Measurements from ENCODE around the gene CPSF4L. TPM values are rescaled to one million over a fixed set of nuclear protein-coding genes. Genes with fewer than 3 reads are reported as not detected.

The CPSF4L gene
- total and polyA plus RNA-seq, 5 donors from 2014 or later = not detected

DNA sequence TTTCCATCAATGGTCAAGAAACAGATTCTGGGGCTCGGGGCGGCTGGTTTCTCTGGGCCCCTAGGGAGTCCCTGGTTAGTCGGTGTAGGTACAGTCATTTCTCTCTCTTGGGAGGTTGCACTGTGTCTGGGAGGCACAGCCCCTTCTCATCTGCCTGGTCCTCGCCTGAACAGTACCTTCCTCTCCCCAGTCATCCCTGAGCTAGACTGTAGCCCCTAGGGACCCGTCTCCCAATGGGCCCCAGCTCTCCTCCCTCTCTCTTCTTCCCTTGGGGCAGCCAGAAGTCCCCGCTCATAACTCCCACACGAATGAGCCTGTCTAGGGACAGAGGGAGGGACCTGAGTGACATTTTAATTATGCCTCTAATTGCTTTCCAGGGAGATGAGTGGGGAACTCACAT lies 20.2 kb upstream of the CPSF4L start:
- H3K9me3 ChIP-seq (ENCODE audit: control insufficient read depth in 2 of 2, low read length in 2 of 2) = no peaks in the 10 kb centered on the region
- no peaks in the 10 kb centered on the region for H3K4me1 Mint-ChIP-seq
- H3K27ac ChIP-seq (ENCODE audit: insufficient read depth, low read length, poor library complexity, severe bottlenecking) = no peak overlapping the region
- peaks cover 4% of the 10 kb centered on the region for H3K27me3 Mint-ChIP-seq
- DNase-seq (no peak), ATAC-seq (ENCODE audit: low read depth in 2 of 2) (no peak)
- H3K4me3 Mint-ChIP-seq = no peak overlapping the region
- H3K4me1 ChIP-seq (ENCODE audit: control insufficient read depth, insufficient read depth, low read length, poor library complexity, severe bottlenecking) = no peaks in the 10 kb centered on the region
- H3K27ac Mint-ChIP-seq = no peak overlapping the region
- no peak overlapping the region for H3K4me3 ChIP-seq (ENCODE audit: low read depth, low read length)
- H3K36me3 Mint-ChIP-seq = no peaks in the 10 kb centered on the region
- H3K36me3 ChIP-seq (ENCODE audit: control insufficient read depth, insufficient read depth, low read length) = no peaks in the 10 kb centered on the region
- H3K27me3 ChIP-seq (ENCODE audit: control insufficient read depth, insufficient read depth, low read length) = no peaks in the 10 kb centered on the region
- peaks cover 0 to 2% (median 0%) of the 10 kb centered on the region in 7 donors for H3K9me3 Mint-ChIP-seq

DNA sequence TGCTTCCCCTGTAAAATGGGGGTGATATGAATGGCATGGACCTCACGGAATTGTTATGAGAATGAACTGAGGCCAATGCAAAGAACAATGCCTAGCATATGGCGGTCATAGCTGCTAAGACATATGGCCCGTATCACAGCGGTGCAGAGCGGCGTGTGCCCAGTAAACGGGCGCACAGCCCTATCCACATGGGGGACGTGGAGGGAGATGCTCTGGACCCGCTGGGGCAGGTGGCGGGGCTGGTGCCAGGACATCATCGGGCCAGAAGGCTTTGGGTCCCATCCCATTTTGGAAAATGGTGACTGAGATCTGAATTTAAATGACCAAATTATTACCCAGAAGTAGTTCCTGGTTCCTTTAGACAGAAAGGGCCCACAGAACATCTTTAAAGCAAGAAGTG lies 18.5 kb upstream of the CPSF4L start:
- no peaks in the 10 kb centered on the region for H3K4me1 ChIP-seq (ENCODE audit: control insufficient read depth, insufficient read depth, low read length, poor library complexity, severe bottlenecking)
- ATAC-seq (ENCODE audit: low read depth in 2 of 2) (no peak), DNase-seq (no peak)
- Mint-ChIP-seq H3K27me3 (peaks cover 15% of the 10 kb centered on the region), H3K9me3 (peaks cover 0 to 2% (median 0%) of the 10 kb centered on the region in 7 donors), H3K4me3 (no peak overlapping the region), H3K36me3 (no peaks in the 10 kb centered on the region), H3K27ac (no peak overlapping the region), H3K4me1 (no peaks in the 10 kb centered on the region)
- no peaks in the 10 kb centered on the region for H3K9me3 ChIP-seq (ENCODE audit: control insufficient read depth in 2 of 2, low read length in 2 of 2)
- H3K27me3 ChIP-seq (ENCODE audit: control insufficient read depth, insufficient read depth, low read length) = no peaks in the 10 kb centered on the region
- no peak overlapping the region for H3K4me3 ChIP-seq (ENCODE audit: low read depth, low read length)
- no peak overlapping the region for H3K27ac ChIP-seq (ENCODE audit: insufficient read depth, low read length, poor library complexity, severe bottlenecking)
- H3K36me3 ChIP-seq (ENCODE audit: control insufficient read depth, insufficient read depth, low read length) = no peaks in the 10 kb centered on the region

GRCh38 chr17:73279704-73280103 lies 18.0 kb upstream of the CPSF4L start:
- no peaks in the 10 kb centered on the region for H3K36me3 ChIP-seq (ENCODE audit: control insufficient read depth, insufficient read depth, low read length)
- H3K27me3 ChIP-seq (ENCODE audit: control insufficient read depth, insufficient read depth, low read length) = no peaks in the 10 kb centered on the region

DNA sequence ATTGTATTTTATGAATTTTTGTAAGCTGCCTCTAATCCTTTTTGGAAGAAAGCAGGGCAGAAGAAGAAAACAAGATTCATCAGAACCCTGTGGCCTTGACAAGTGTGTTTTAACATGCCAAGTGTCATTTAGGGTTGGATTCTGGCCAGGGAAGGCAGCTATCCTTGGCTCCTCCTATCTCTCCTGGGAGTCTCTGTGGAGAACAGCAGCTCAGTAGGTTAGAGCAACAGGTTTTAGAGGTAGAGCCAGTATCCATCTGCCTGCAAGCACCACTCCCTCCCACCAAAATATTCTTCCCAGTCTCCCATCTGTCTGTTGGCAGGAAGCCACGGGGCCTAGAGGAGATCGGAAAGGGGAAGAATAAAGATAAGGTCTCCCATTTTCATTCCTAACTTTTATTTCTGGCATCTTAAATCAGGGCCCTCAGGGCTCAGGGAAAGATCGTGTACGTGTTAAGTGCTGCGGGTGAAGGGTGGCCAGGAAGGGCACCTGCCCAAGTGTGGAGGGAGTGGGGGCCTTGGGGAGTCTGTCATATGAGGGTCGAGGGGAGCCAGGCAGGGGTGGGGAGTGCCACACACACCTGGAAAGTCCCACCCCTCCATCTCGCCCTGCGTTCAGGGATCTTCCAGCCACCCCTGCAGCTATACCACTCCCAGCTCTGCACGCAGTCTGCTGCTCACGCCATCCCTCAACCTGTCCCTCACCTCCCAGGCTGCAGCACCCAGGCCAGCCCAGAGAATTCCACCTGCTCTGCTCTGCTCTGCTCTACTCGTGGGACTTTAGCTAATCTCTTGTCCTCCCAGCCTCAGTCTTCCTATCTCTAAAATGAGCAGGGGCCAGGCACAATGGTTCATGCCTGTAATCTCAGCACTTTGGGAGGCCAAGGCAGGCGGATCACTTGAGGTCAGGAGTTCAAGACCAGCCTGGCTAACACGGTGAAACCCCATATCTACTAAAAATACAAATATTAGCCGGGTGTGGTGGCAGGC lies 17.1 kb upstream of the CPSF4L start:
- ATAC-seq (ENCODE audit: low read depth in 2 of 2) (no peak), DNase-seq (no peak)
- peaks cover 15% of the 10 kb centered on the region for H3K27me3 Mint-ChIP-seq
- H3K36me3 Mint-ChIP-seq = no peaks in the 10 kb centered on the region
- Histone ChIP-seq H3K4me3 (ENCODE audit: low read depth, low read length) (no peak overlapping the region), H3K4me1 (ENCODE audit: control insufficient read depth, insufficient read depth, low read length, poor library complexity, severe bottlenecking) (no peaks in the 10 kb centered on the region), H3K9me3 (ENCODE audit: control insufficient read depth in 2 of 2, low read length in 2 of 2) (no peaks in the 10 kb centered on the region), H3K36me3 (ENCODE audit: control insufficient read depth, insufficient read depth, low read length) (no peaks in the 10 kb centered on the region), H3K27me3 (ENCODE audit: control insufficient read depth, insufficient read depth, low read length) (no peaks in the 10 kb centered on the region), H3K27ac (ENCODE audit: insufficient read depth, low read length, poor library complexity, severe bottlenecking) (no peak overlapping the region)
- H3K27ac Mint-ChIP-seq = no peak overlapping the region
- peaks cover 0 to 2% (median 0%) of the 10 kb centered on the region in 7 donors for H3K9me3 Mint-ChIP-seq
- H3K4me3 Mint-ChIP-seq = no peak overlapping the region
- H3K4me1 Mint-ChIP-seq = peaks cover 0 to 3% (median 0%) of the 10 kb centered on the region in 4 donors

More at GRCh38 chr17:73279704-73280103, 18.0 kb upstream of the CPSF4L start:
- DNase-seq (no peak), ATAC-seq (ENCODE audit: low read depth in 2 of 2) (no peak)
- H3K36me3 Mint-ChIP-seq = no peaks in the 10 kb centered on the region
- H3K4me3 Mint-ChIP-seq = no peak overlapping the region
- no peaks in the 10 kb centered on the region for H3K4me1 ChIP-seq (ENCODE audit: control insufficient read depth, insufficient read depth, low read length, poor library complexity, severe bottlenecking)
- H3K9me3 ChIP-seq (ENCODE audit: control insufficient read depth in 2 of 2, low read length in 2 of 2) = no peaks in the 10 kb centered on the region
- H3K27ac ChIP-seq (ENCODE audit: insufficient read depth, low read length, poor library complexity, severe bottlenecking) = no peak overlapping the region
- H3K9me3 Mint-ChIP-seq = peaks cover 0 to 2% (median 0%) of the 10 kb centered on the region in 7 donors
- peak overlapping the region in 1 of 3 donors; percentile 32 for H3K27ac Mint-ChIP-seq
- H3K4me1 Mint-ChIP-seq = no peaks in the 10 kb centered on the region
- peaks cover 15% of the 10 kb centered on the region for H3K27me3 Mint-ChIP-seq
- H3K4me3 ChIP-seq (ENCODE audit: low read depth, low read length) = no peak overlapping the region

GRCh38 chr17:73278049-73278464 lies 16.4 kb upstream of the CPSF4L start:
- no peak for ATAC-seq (ENCODE audit: low read depth in 2 of 2)
- Histone ChIP-seq H3K4me3 (ENCODE audit: low read depth, low read length) (no peak overlapping the region), H3K4me1 (ENCODE audit: control insufficient read depth, insufficient read depth, low read length, poor library complexity, severe bottlenecking) (no peaks in the 10 kb centered on the region), H3K9me3 (ENCODE audit: control insufficient read depth in 2 of 2, low read length in 2 of 2) (no peaks in the 10 kb centered on the region), H3K27ac (ENCODE audit: insufficient read depth, low read length, poor library complexity, severe bottlenecking) (no peak overlapping the region), H3K36me3 (ENCODE audit: control insufficient read depth, insufficient read depth, low read length) (no peaks in the 10 kb centered on the region), H3K27me3 (ENCODE audit: control insufficient read depth, insufficient read depth, low read length) (no peaks in the 10 kb centered on the region)
- no peak overlapping the region for H3K27ac Mint-ChIP-seq
- H3K4me1 Mint-ChIP-seq = peaks cover 0 to 3% (median 0%) of the 10 kb centered on the region in 4 donors
- H3K36me3 Mint-ChIP-seq = no peaks in the 10 kb centered on the region
- H3K27me3 Mint-ChIP-seq = peaks cover 12% of the 10 kb centered on the region
- no peak for DNase-seq
- H3K9me3 Mint-ChIP-seq = peaks cover 0 to 2% (median 0%) of the 10 kb centered on the region in 7 donors
- H3K4me3 Mint-ChIP-seq = no peak overlapping the region

DNA sequence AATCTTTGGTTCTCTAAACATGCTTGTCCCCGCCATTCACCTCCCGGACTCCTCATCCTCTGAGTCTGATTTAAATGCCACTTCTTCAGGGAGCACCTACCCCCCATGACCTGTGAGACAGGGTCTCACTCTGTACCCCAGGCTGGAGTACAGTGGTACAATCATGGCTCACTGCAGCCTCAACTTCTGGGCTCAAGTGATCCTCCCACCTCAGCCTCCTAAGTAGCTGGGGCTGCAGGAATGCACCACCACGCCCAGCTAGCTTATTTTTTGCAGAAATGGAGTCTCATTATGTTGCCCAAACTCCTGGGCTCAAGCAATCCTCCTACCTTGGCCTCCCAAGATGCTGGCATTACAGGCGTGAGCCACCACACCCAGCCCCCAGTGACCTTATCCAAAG lies 12.8 kb upstream of the CPSF4L start:
- Histone ChIP-seq H3K4me3 (ENCODE audit: low read depth, low read length) (no peak overlapping the region), H3K4me1 (ENCODE audit: control insufficient read depth, insufficient read depth, low read length, poor library complexity, severe bottlenecking) (no peaks in the 10 kb centered on the region), H3K9me3 (ENCODE audit: control insufficient read depth in 2 of 2, low read length in 2 of 2) (no peaks in the 10 kb centered on the region), H3K27ac (ENCODE audit: insufficient read depth, low read length, poor library complexity, severe bottlenecking) (no peak overlapping the region), H3K27me3 (ENCODE audit: control insufficient read depth, insufficient read depth, low read length) (no peaks in the 10 kb centered on the region), H3K36me3 (ENCODE audit: control insufficient read depth, insufficient read depth, low read length) (no peaks in the 10 kb centered on the region)
- Mint-ChIP-seq H3K9me3 (peaks cover 0 to 2% (median 0%) of the 10 kb centered on the region in 7 donors), H3K4me1 (peaks cover 0 to 3% (median 0%) of the 10 kb centered on the region in 4 donors), H3K4me3 (no peak overlapping the region), H3K36me3 (no peaks in the 10 kb centered on the region), H3K27me3 (peaks cover 12% of the 10 kb centered on the region), H3K27ac (no peak overlapping the region)
- no peak for ATAC-seq (ENCODE audit: low read depth in 2 of 2)
- no peak for DNase-seq

DNA sequence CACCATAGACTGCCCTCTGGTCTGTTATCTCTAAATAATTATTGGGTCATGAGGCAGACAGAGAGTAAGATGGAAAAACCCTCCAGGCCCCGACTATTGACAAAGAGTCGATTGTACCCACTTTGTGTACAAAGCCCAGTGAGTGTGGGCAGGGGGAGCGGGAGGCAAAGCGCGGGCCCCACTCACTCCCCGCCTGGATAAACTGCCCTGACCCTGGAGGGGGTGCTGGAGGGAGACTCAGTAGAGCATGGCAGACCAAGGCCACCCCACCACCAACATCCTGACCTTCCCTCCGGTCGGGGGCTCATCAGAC lies 11.2 kb upstream of the CPSF4L start:
- no peak overlapping the region for H3K4me3 ChIP-seq (ENCODE audit: low read depth, low read length)
- ATAC-seq (ENCODE audit: low read depth in 2 of 2) (no peak), DNase-seq (no peak)
- H3K9me3 ChIP-seq (ENCODE audit: control insufficient read depth in 2 of 2, low read length in 2 of 2) = no peaks in the 10 kb centered on the region
- no peaks in the 10 kb centered on the region for H3K36me3 ChIP-seq (ENCODE audit: control insufficient read depth, insufficient read depth, low read length)
- Mint-ChIP-seq H3K9me3 (no peaks in the 10 kb centered on the region), H3K27ac (no peak overlapping the region), H3K27me3 (peaks cover 12% of the 10 kb centered on the region), H3K4me3 (no peak overlapping the region), H3K4me1 (peaks cover 0 to 3% (median 0%) of the 10 kb centered on the region in 4 donors), H3K36me3 (no peaks in the 10 kb centered on the region)
- no peak overlapping the region for H3K27ac ChIP-seq (ENCODE audit: insufficient read depth, low read length, poor library complexity, severe bottlenecking)
- no peaks in the 10 kb centered on the region for H3K4me1 ChIP-seq (ENCODE audit: control insufficient read depth, insufficient read depth, low read length, poor library complexity, severe bottlenecking)
- no peaks in the 10 kb centered on the region for H3K27me3 ChIP-seq (ENCODE audit: control insufficient read depth, insufficient read depth, low read length)

DNA sequence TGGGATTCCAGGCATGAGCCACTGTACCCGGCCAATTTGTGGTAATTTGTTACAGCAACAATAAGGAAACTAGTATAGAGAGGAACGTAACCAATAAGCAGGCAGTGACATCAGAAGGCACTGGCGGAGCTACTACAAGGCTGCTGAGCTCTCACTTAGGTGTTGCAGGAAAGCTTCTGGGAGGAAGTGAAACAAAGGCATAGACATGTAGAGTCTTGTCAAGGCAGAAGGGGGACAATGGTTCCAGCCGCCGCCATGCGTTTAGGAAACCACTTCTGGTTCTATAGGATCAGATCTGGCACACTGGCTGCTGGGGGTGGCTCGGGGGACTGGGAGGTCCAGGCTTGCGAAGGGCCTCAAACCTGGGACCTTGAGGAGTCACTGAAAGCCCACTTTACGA lies 9.4 kb upstream of the CPSF4L start:
- H3K36me3 Mint-ChIP-seq = no peaks in the 10 kb centered on the region
- ATAC-seq (ENCODE audit: low read depth in 2 of 2) (no peak), DNase-seq (no peak)
- H3K4me3 Mint-ChIP-seq = no peak overlapping the region
- H3K4me1 Mint-ChIP-seq = peaks cover 0 to 3% (median 0%) of the 10 kb centered on the region in 4 donors
- Histone ChIP-seq H3K27me3 (ENCODE audit: control insufficient read depth, insufficient read depth, low read length) (no peaks in the 10 kb centered on the region), H3K4me1 (ENCODE audit: control insufficient read depth, insufficient read depth, low read length, poor library complexity, severe bottlenecking) (no peaks in the 10 kb centered on the region), H3K9me3 (ENCODE audit: control insufficient read depth in 2 of 2, low read length in 2 of 2) (no peaks in the 10 kb centered on the region), H3K27ac (ENCODE audit: insufficient read depth, low read length, poor library complexity, severe bottlenecking) (no peak overlapping the region), H3K4me3 (ENCODE audit: low read depth, low read length) (no peak overlapping the region), H3K36me3 (ENCODE audit: control insufficient read depth, insufficient read depth, low read length) (no peaks in the 10 kb centered on the region)
- H3K27me3 Mint-ChIP-seq = peaks cover 5% of the 10 kb centered on the region
- no peaks in the 10 kb centered on the region for H3K9me3 Mint-ChIP-seq
- no peak overlapping the region for H3K27ac Mint-ChIP-seq
